ENCODE results near the gene DCAF11.

DNA sequence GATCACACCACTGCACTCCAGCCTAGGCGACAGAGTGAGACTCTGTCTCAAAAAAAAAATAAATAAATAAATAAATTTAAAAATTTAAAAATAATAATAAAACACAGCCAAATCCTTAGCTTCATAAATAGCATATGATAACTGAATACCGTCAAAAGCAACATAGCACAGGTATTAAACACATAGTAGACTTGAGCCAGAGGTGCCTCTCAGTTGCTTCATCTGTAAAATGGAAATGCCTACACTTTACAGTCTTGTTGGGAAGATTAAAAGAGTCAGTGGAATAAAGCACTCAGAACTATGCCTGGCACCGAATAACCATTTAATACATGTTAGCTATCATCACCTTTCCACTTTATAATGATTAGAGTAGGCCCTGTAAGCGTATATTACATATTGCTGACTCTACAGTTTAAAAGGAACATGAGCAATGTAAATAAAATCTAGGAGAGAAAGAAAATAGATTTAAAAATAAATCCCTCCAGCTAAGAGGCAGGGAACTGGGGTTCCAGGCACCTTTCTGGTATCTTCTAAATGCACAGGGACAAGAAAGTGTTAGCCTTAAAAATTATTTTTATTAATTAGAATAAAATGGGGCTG, 7.8 kb upstream of the DCAF11 start:
- TF ChIP-seq POLR2A (IDR thresholded peaks at IDR 0.05; ENCODE audit: low read length) (no peak), GATA1 (IDR thresholded peaks at IDR 0.05; ENCODE audit: low read depth, low read length) (no peak)

Measured in erythroblast (primary cell).